GM11168 (cell line): ENCODE data around the gene SYK.

Source experiments
- in situ Hi-C: fragments of 300-500 bp; cut with MboI; formaldehyde crosslinking; loops from one replicate; pipeline ENCODE4 v1.12.0; 2022; ENCODE audit warnings: low sequenced_read_pairs; ENCODE audit not compliant: unreplicated experiment

SYK gene

GRCh38 chr9:90843525-90843924 is 41.9 kb downstream of the SYK start:
- in situ Hi-C loops: no loop called here

- in situ Hi-C loops: no loop called here
These were observed 42.7 kb downstream of the SYK start for GRCh38 chr9:90844326-90844725.

- in situ Hi-C loops: no loop called here
These were observed 45.3 kb downstream of the SYK start for GRCh38 chr9:90846770-90847419.

GRCh38 chr9:90847971-90848370 is 46.4 kb downstream of the SYK start:
- in situ Hi-C loops: no loop called here

- in situ Hi-C loops: no loop called here
These were observed 47.2 kb downstream of the SYK start for GRCh38 chr9:90848866-90849265.

- in situ Hi-C loops: loop anchor here (25.0 kb wide), 1 partner anchor 1264 kb away; no protein-coding TSS in a partner anchor
These were observed 49.8 kb downstream of the SYK start for GRCh38 chr9:90851444-90851843.

- in situ Hi-C loops: loop anchor here (25.0 kb wide), 1 partner anchor 1267 kb away; no protein-coding TSS in a partner anchor
These were observed 52.3 kb downstream of the SYK start for GRCh38 chr9:90853945-90854344.

GRCh38 chr9:90854637-90855175 is 53.1 kb downstream of the SYK start:
- in situ Hi-C loops: loop anchor here (5.0 to 25.0 kb wide), 2 partner anchors 87 to 1267 kb away; no protein-coding TSS in a partner anchor

- in situ Hi-C loops: loop anchor here (5.0 to 25.0 kb wide), 2 partner anchors 88 to 1268 kb away; no protein-coding TSS in a partner anchor
These were observed 53.7 kb downstream of the SYK start for GRCh38 chr9:90855208-90855902.

GRCh38 chr9:90857091-90857490 is 55.5 kb downstream of the SYK start:
- in situ Hi-C loops: loop anchor here (5.0 to 25.0 kb wide), 2 partner anchors 90 to 1270 kb away; no protein-coding TSS in a partner anchor

GRCh38 chr9:90857855-90858254 is 56.2 kb downstream of the SYK start:
- in situ Hi-C loops: loop anchor here (5.0 to 25.0 kb wide), 2 partner anchors 91 to 1271 kb away; no protein-coding TSS in a partner anchor

- in situ Hi-C loops: loop anchor here (5.0 to 25.0 kb wide), 2 partner anchors 91 to 1271 kb away; no protein-coding TSS in a partner anchor
These were observed 56.9 kb downstream of the SYK start for GRCh38 chr9:90858457-90858901.

- in situ Hi-C loops: loop anchor here (25.0 kb wide), 1 partner anchor 1273 kb away; no protein-coding TSS in a partner anchor
These were observed 58.8 kb downstream of the SYK start for GRCh38 chr9:90860382-90860781.

GRCh38 chr9:90860826-90861225 is 59.2 kb downstream of the SYK start:
- in situ Hi-C loops: loop anchor here (25.0 kb wide), 1 partner anchor 1274 kb away; no protein-coding TSS in a partner anchor

- in situ Hi-C loops: loop anchor here (25.0 kb wide), 1 partner anchor 1274 kb away; no protein-coding TSS in a partner anchor
These were observed 59.8 kb downstream of the SYK start for GRCh38 chr9:90861380-90861779.

- in situ Hi-C loops: loop anchor here (25.0 kb wide), 1 partner anchor 1275 kb away; no protein-coding TSS in a partner anchor
These were observed 60.5 kb downstream of the SYK start for GRCh38 chr9:90861826-90862740.

GRCh38 chr9:90864779-90865178 is 63.2 kb downstream of the SYK start:
- in situ Hi-C loops: loop anchor here (25.0 kb wide), 1 partner anchor 1277 kb away; no protein-coding TSS in a partner anchor

- in situ Hi-C loops: loop anchor here (25.0 kb wide), 1 partner anchor 1280 kb away; no protein-coding TSS in a partner anchor
These were observed 65.5 kb downstream of the SYK start for GRCh38 chr9:90867101-90867500.

- in situ Hi-C loops: loop anchor here (25.0 kb wide), 1 partner anchor 1281 kb away; no protein-coding TSS in a partner anchor
These were observed 66.9 kb downstream of the SYK start for GRCh38 chr9:90868555-90868954.
